RWPE2 (cell line): ENCODE measurements around the gene PTPN14.

Experiments used
- ATAC-seq: fragments of 200-7000 bp; cut with Tn5 transposase; 3 replicates; pipeline ENCODE4 v1.9.1; 2021; ENCODE audit warnings: low read depth
- DNase-seq: peaks from one replicate; pipeline ENCODE4 v3.0.0-alpha.2; 2020; ENCODE audit warnings: low spot score
- H3K27ac ChIP-seq: fragments of 450-650 bp; 2 replicates; pipeline ENCODE4 v1.5.1; 2017; ENCODE audit warnings: mild to moderate bottlenecking; ENCODE audit not compliant: poor library complexity, severe bottlenecking
- H3K27me3 ChIP-seq: fragments of 250-450 bp; sonication (Bioruptor Pico); 2 replicates; pipeline ENCODE4 v1.5.1; 2021; ENCODE audit warnings: mild to moderate bottlenecking, moderate library complexity; ENCODE audit not compliant: insufficient read depth, poor library complexity, severe bottlenecking
- H3K36me3 ChIP-seq: fragments of 250-450 bp; sonication (Bioruptor Pico); 2 replicates; pipeline ENCODE4 v1.5.1; 2020; ENCODE audit warnings: low read depth, mild to moderate bottlenecking, moderate library complexity
- H3K4me1 ChIP-seq: fragments of 250-450 bp; sonication (Bioruptor Pico); 2 replicates; pipeline ENCODE4 v1.5.1; 2021; ENCODE audit warnings: mild to moderate bottlenecking, moderate library complexity; ENCODE audit not compliant: insufficient read depth, poor library complexity, severe bottlenecking
- H3K4me3 ChIP-seq: fragments of 250-450 bp; sonication (Bioruptor Pico); 2 replicates; pipeline ENCODE4 v1.5.1; 2021; ENCODE audit warnings: mild to moderate bottlenecking, moderate library complexity; ENCODE audit not compliant: severe bottlenecking
- H3K9me3 ChIP-seq: fragments of 250-450 bp; sonication (Bioruptor Pico); 2 replicates; pipeline ENCODE4 v1.5.1; 2021; ENCODE audit warnings: mild to moderate bottlenecking, moderate library complexity; ENCODE audit not compliant: severe bottlenecking
- TF ChIP-seq, protein P1 (sequence below): fragments of 450-650 bp; IDR thresholded peaks from one replicate; pipeline ENCODE4 v1.5.1; 2017; ENCODE audit warnings: mild to moderate bottlenecking, moderate library complexity; ENCODE audit not compliant: poor library complexity, severe bottlenecking

Gene PTPN14

GRCh38 chr1:214317734-214318133 is 233.7 kb downstream of the PTPN14 start:
- Histone ChIP-seq H3K27me3 (no peaks in the 10 kb centered on the region), H3K9me3 (no peaks in the 10 kb centered on the region), H3K27ac (no peak overlapping the region), H3K36me3 (peaks cover 6% of the 10 kb centered on the region; the same call in 1 of the 2 replicates), H3K4me3 (no peak overlapping the region), H3K4me1 (no peaks in the 10 kb centered on the region)
- TF ChIP-seq, protein P1, sequence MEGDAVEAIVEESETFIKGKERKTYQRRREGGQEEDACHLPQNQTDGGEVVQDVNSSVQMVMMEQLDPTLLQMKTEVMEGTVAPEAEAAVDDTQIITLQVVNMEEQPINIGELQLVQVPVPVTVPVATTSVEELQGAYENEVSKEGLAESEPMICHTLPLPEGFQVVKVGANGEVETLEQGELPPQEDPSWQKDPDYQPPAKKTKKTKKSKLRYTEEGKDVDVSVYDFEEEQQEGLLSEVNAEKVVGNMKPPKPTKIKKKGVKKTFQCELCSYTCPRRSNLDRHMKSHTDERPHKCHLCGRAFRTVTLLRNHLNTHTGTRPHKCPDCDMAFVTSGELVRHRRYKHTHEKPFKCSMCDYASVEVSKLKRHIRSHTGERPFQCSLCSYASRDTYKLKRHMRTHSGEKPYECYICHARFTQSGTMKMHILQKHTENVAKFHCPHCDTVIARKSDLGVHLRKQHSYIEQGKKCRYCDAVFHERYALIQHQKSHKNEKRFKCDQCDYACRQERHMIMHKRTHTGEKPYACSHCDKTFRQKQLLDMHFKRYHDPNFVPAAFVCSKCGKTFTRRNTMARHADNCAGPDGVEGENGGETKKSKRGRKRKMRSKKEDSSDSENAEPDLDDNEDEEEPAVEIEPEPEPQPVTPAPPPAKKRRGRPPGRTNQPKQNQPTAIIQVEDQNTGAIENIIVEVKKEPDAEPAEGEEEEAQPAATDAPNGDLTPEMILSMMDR = no peak
- DNase-seq (no peak), ATAC-seq (no peak)

- Histone ChIP-seq H3K36me3 (peaks cover 6% of the 10 kb centered on the region; the same call in 1 of the 2 replicates), H3K9me3 (no peaks in the 10 kb centered on the region), H3K4me1 (no peaks in the 10 kb centered on the region), H3K27me3 (no peaks in the 10 kb centered on the region), H3K4me3 (no peak overlapping the region), H3K27ac (no peak overlapping the region)
- ATAC-seq (no peak), DNase-seq (no peak)
- TF ChIP-seq, protein P1 = no peak
These were observed 234.1 kb downstream of the PTPN14 start for GRCh38 chr1:214317300-214317699.

GRCh38 chr1:214316593-214316992 is 234.8 kb downstream of the PTPN14 start:
- Histone ChIP-seq H3K27me3 (no peaks in the 10 kb centered on the region), H3K27ac (no peak overlapping the region), H3K4me1 (no peaks in the 10 kb centered on the region), H3K4me3 (no peak overlapping the region), H3K36me3 (peaks cover 6% of the 10 kb centered on the region; the same call in 1 of the 2 replicates), H3K9me3 (no peaks in the 10 kb centered on the region)
- TF ChIP-seq, protein P1 = no peak
- DNase-seq (no peak), ATAC-seq (no peak)

DNA sequence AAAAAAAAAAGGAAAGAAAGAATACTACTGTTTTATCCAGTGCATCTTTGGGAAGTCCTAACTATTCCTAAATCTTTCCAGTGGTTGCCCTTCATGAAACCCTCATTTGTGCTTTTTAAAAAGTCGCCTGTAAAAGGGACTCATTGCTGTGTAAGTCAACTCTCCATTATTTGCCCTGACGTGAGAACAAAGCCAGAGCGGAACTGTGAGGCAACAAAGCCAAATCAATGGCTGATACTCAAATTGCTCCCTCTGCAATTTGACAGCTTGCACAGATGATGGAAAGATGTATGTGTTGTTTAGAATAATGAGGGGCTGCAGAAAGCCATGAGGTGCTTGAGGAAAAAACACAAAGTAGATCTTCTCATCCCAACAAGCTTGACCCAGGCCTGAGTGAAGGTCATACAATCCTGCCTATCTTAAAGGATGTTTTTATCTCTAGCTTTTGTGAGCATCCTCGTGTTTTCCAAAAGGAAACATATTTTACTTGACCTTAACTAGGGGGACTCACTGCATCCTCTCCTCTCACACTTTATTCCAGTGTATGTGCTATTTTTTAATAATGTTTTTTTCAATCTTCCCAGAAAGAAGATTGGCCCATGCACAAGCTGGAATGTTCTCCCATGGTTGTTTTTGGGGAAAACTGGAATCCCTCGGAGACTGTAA is 237.1 kb downstream of the PTPN14 start:
- H3K27ac ChIP-seq = no peak overlapping the region
- no peaks in the 10 kb centered on the region for H3K9me3 ChIP-seq
- DNase-seq (no peak), ATAC-seq (no peak)
- no peaks in the 10 kb centered on the region for H3K4me1 ChIP-seq
- H3K36me3 ChIP-seq = no peaks in the 10 kb centered on the region
- no peaks in the 10 kb centered on the region for H3K27me3 ChIP-seq
- TF ChIP-seq, protein P1 = no peak
- no peak overlapping the region for H3K4me3 ChIP-seq

- H3K27me3 ChIP-seq = no peaks in the 10 kb centered on the region
- H3K9me3 ChIP-seq = no peaks in the 10 kb centered on the region
- ATAC-seq = no peak
- H3K36me3 ChIP-seq = no peaks in the 10 kb centered on the region
- no peak overlapping the region for H3K4me3 ChIP-seq
- TF ChIP-seq, protein P1 = no peak
- H3K27ac ChIP-seq = no peak overlapping the region
- no peak for DNase-seq
- no peaks in the 10 kb centered on the region for H3K4me1 ChIP-seq
These were observed 238.8 kb downstream of the PTPN14 start for GRCh38 chr1:214312530-214313051.
